Stomach (tissue), 4 donors: Measurements from ENCODE around the gene TRERF1.

Experiments used
- EP300 ChIP-seq: sonication (generic); formaldehyde crosslinking; IDR thresholded peaks from one replicate; pipeline ENCODE4 v1.6.1; 2017; ENCODE audit warnings: antibody characterized with exemption
- POLR2A ChIP-seq, 4 donors: fragments of 450-650 bp; IDR thresholded peaks; one replicate each; pipeline ENCODE4 v1.6.1; 2016; ENCODE audit warnings: antibody characterized with exemption in 4 of 4, control low read depth in 2 of 4, mild to moderate bottlenecking in 1 of 4, moderate library complexity in 1 of 4
- POLR2AphosphoS5 ChIP-seq, 3 donors: sonication (generic); formaldehyde crosslinking; IDR thresholded peaks; one replicate each; pipeline ENCODE4 v1.6.1; 2016; ENCODE audit warnings: antibody characterized with exemption in 3 of 3
- TF ChIP-seq, protein P1 (sequence below), 7 experiments: fragments of 450-650 bp in 4 of 7; fragments of 200-600 bp in 3 of 7; sonication (generic) in 3 of 7; IDR thresholded peaks; one replicate each; pipeline ENCODE4 v1.5.1; 2016 to 2019; ENCODE audit warnings: antibody characterized with exemption in 7 of 7, control low read depth in 2 of 7, mild to moderate bottlenecking in 1 of 7

DNA sequence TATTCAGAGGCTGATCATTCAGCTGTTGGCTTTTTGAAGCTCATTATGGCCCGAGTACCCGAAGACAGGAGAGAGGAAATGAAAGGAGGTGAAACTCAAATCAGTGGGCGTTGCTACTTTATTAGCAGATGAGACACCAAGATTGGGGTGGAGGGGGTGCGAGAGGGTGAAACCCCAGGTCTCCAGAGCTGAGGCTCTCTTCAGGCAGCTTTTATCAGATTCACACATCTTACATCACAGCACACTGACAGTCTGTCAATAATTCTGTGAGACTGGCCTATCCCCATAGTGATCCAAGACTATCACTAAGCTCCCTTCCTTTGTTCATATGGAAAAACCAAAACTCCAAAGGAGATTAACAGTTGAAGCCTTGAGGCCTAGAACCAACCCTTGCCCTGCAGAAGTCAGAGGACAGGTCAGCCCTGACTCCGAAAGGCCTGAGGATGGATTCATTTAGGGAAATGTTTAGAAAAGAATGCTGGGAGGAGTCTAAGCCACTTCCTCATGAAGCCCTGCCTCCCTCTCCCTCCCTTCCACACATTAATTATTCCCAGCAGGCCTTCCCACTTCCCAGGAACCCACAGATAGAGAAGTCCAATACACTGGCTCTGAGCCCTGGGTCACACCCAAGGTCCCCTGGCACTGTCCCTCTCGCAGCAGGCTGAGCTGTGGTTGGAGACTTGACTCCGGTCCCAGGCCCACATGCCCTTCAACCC, 23.2 kb downstream of the TRERF1 start:
- TF ChIP-seq, protein P1, sequence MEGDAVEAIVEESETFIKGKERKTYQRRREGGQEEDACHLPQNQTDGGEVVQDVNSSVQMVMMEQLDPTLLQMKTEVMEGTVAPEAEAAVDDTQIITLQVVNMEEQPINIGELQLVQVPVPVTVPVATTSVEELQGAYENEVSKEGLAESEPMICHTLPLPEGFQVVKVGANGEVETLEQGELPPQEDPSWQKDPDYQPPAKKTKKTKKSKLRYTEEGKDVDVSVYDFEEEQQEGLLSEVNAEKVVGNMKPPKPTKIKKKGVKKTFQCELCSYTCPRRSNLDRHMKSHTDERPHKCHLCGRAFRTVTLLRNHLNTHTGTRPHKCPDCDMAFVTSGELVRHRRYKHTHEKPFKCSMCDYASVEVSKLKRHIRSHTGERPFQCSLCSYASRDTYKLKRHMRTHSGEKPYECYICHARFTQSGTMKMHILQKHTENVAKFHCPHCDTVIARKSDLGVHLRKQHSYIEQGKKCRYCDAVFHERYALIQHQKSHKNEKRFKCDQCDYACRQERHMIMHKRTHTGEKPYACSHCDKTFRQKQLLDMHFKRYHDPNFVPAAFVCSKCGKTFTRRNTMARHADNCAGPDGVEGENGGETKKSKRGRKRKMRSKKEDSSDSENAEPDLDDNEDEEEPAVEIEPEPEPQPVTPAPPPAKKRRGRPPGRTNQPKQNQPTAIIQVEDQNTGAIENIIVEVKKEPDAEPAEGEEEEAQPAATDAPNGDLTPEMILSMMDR (IDR thresholded peaks at IDR 0.05): no peak
- no peak for TF ChIP-seq POLR2A (IDR thresholded peaks at IDR 0.05)
- no peak for TF ChIP-seq POLR2AphosphoS5 (IDR thresholded peaks at IDR 0.05)
- TF ChIP-seq EP300: no peak
